Subcutaneous adipose tissue (tissue), 4 donors: ENCODE data around the gene STARD9. TPM values are rescaled to one million over a fixed set of nuclear protein-coding genes. Genes with fewer than 3 reads are reported as not detected.

Source experiments
- CTCF ChIP-seq: fragments of 450-650 bp; IDR thresholded peaks from one replicate; pipeline ENCODE4 v1.5.1; 2016; ENCODE audit warnings: low read depth, mild to moderate bottlenecking, control low read depth, antibody characterized with exemption, moderate library complexity
- total RNA-seq, 4 donors: library from RNA; depleted of rRNA; stranded (reverse); fragments of >200 nt; gene quantifications; one replicate each; pipeline ENCODE4 v1.1.0, GENCODE V29; 2016

STARD9 gene
- total RNA-seq, 4 donors from 2014 or later, result 25.6 to 79.5 (median 39.8) TPM

- TF ChIP-seq CTCF, result no peak
These were observed 17.3 kb downstream of the STARD9 start for GRCh38 chr15:42592716-42593115.

GRCh38 chr15:42593143-42593542, 17.7 kb downstream of the STARD9 start:
- TF ChIP-seq CTCF, result no peak

GRCh38 chr15:42594095-42594494, 18.7 kb downstream of the STARD9 start:
- TF ChIP-seq CTCF, result no peak

GRCh38 chr15:42595626-42596240, 20.3 kb downstream of the STARD9 start:
- no peak for TF ChIP-seq CTCF

GRCh38 chr15:42602501-42602900, 27.1 kb downstream of the STARD9 start:
- TF ChIP-seq CTCF, result no peak

GRCh38 chr15:42603978-42604377, 28.6 kb downstream of the STARD9 start:
- no peak for TF ChIP-seq CTCF

GRCh38 chr15:42604894-42605744, 29.7 kb downstream of the STARD9 start:
- no peak for TF ChIP-seq CTCF
